Neural progenitor cell (in vitro differentiated cells): Measurements from ENCODE around the gene NKAIN1. TPM values are rescaled to one million over a fixed set of nuclear protein-coding genes. Genes with fewer than 3 reads are reported as not detected.

Experiments
- DNase-seq: peaks from one replicate; pipeline ENCODE4 v3.0.0-alpha.2; 2016; ENCODE audit warnings: low spot score
- H2AFZ ChIP-seq: fragments of 200-600 bp; sonication (generic); replicated peaks from 2 replicates; pipeline ENCODE4 v1.6.1; 2016; ENCODE audit warnings: antibody characterized with exemption
- H3F3A ChIP-seq: fragments of 200-600 bp; sonication (generic); 2 replicates; pipeline ENCODE4 v1.6.1; 2016; ENCODE audit warnings: antibody characterized with exemption, low read depth
- H3K27ac ChIP-seq: fragments of 200-600 bp; sonication (generic); 2 replicates; pipeline ENCODE4 v1.5.1; 2016; ENCODE audit warnings: mild to moderate bottlenecking
- H3K27me3 ChIP-seq: fragments of 200-600 bp; sonication (generic); 2 replicates; pipeline ENCODE4 v1.6.1; 2016; ENCODE audit warnings: mild to moderate bottlenecking, moderate library complexity
- H3K36me3 ChIP-seq: fragments of 200-600 bp; sonication (generic); 2 replicates; pipeline ENCODE4 v1.5.1; 2016
- H3K4me1 ChIP-seq: fragments of 200-600 bp; sonication (generic); 2 replicates; pipeline ENCODE4 v1.6.1; 2016; ENCODE audit warnings: mixed run types
- H3K4me2 ChIP-seq: fragments of 200-600 bp; sonication (generic); 2 replicates; pipeline ENCODE4 v1.6.1; 2016
- H3K4me3 ChIP-seq: fragments of 200-600 bp; sonication (generic); 2 replicates; pipeline ENCODE4 v1.5.1; 2016
- H3K79me2 ChIP-seq: fragments of 200-600 bp; sonication (generic); 2 replicates; pipeline ENCODE4 v1.6.1; 2016; ENCODE audit warnings: low read depth
- H3K9ac ChIP-seq: fragments of 200-600 bp; sonication (generic); 2 replicates; pipeline ENCODE4 v1.6.1; 2016
- H3K9me3 ChIP-seq: fragments of 200-600 bp; sonication (generic); 2 replicates; pipeline ENCODE4 v1.5.1; 2016; ENCODE audit warnings: low read depth
- H4K20me1 ChIP-seq: fragments of 200-600 bp; sonication (generic); 2 replicates; pipeline ENCODE4 v1.6.1; 2016; ENCODE audit warnings: low read depth
- H3K27ac Mint-ChIP-seq: 3 replicates; pipeline ENCODE4 v1.8.0; 2021; ENCODE audit warnings: mixed read lengths
- H3K27me3 Mint-ChIP-seq: 2 replicates; pipeline ENCODE4 v1.8.0; 2022; ENCODE audit warnings: low read depth, mild to moderate bottlenecking, inconsistent platforms, moderate library complexity, mixed read lengths; ENCODE audit not compliant: insufficient read depth
- H3K36me3 Mint-ChIP-seq: 3 replicates; pipeline ENCODE4 v1.8.0; 2021; ENCODE audit warnings: mixed read lengths
- H3K4me1 Mint-ChIP-seq: 3 replicates; pipeline ENCODE4 v1.8.0; 2021; ENCODE audit warnings: mixed read lengths
- H3K4me3 Mint-ChIP-seq: 3 replicates; pipeline ENCODE4 v1.8.0; 2021; ENCODE audit warnings: mild to moderate bottlenecking, moderate library complexity, mixed read lengths
- H3K9me3 Mint-ChIP-seq: 3 replicates; pipeline ENCODE4 v1.8.0; 2020; ENCODE audit warnings: mixed read lengths
- EZH2 ChIP-seq: fragments of 200-600 bp; sonication (generic); IDR thresholded peaks from 2 replicates; pipeline ENCODE4 v1.6.1; 2017; ENCODE audit warnings: antibody characterized with exemption, mild to moderate bottlenecking, moderate library complexity
- EZH2phosphoT487 ChIP-seq: fragments of 200-600 bp; sonication (generic); IDR thresholded peaks from 2 replicates; pipeline ENCODE4 v1.6.1; 2017; ENCODE audit warnings: antibody characterized with exemption
- total RNA-seq: library from RNA; depleted of rRNA; stranded (reverse); fragments of >200 nt; gene quantifications from 2 replicates; pipeline ENCODE4 v1.2.3, GENCODE V29; 2015; ENCODE audit warnings: low replicate concordance
- TF ChIP-seq, protein P1 (sequence below): fragments of 200-600 bp; sonication (generic); IDR thresholded peaks from 2 replicates; pipeline ENCODE4 v1.5.1; 2017; ENCODE audit warnings: antibody characterized with exemption, mild to moderate bottlenecking

NKAIN1 gene
- total RNA-seq, 1 donor from 2014 or later: 14.5 TPM

DNA sequence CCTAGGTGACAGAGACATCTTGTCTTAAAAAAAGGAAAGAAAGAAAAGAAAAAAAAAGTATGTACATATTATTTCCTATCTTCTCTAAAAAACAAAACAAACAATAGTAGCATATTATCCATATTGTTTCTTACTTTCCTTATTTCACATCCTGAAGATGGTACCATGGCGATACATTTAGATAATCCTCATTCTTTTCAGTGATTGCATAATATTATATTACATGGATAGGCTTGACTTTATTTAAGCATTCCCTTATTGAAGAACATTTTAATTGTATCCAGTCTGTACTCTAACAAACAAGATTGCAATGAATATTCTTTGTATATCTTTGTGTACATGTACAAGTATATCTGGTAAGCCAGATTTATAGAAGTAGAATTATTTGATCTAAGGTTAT, 91.3 kb downstream of the NKAIN1 start:
- Mint-ChIP-seq H3K27me3 (no peaks in the 10 kb centered on the region), H3K4me3 (no peak overlapping the region), H3K36me3 (no peaks in the 10 kb centered on the region), H3K9me3 (peaks cover 5% of the 10 kb centered on the region), H3K27ac (no peak overlapping the region), H3K4me1 (peaks cover 4% of the 10 kb centered on the region)
- no peaks in the 10 kb centered on the region for H3K9me3 ChIP-seq
- H3K4me1 ChIP-seq: no peaks in the 10 kb centered on the region
- H2AFZ ChIP-seq: no peak overlapping the region
- H3K36me3 ChIP-seq: no peaks in the 10 kb centered on the region
- H3K4me2 ChIP-seq: no peak overlapping the region
- no peaks in the 10 kb centered on the region for H3K79me2 ChIP-seq
- no peak for DNase-seq
- no peaks in the 10 kb centered on the region for H3K27me3 ChIP-seq
- H4K20me1 ChIP-seq: no peaks in the 10 kb centered on the region
- peaks cover 3% of the 10 kb centered on the region for H3F3A ChIP-seq
- H3K27ac ChIP-seq: no peak overlapping the region
- no peak overlapping the region for H3K9ac ChIP-seq
- TF ChIP-seq EZH2phosphoT487 (no peak), EZH2 (no peak)
- TF ChIP-seq, protein P1, sequence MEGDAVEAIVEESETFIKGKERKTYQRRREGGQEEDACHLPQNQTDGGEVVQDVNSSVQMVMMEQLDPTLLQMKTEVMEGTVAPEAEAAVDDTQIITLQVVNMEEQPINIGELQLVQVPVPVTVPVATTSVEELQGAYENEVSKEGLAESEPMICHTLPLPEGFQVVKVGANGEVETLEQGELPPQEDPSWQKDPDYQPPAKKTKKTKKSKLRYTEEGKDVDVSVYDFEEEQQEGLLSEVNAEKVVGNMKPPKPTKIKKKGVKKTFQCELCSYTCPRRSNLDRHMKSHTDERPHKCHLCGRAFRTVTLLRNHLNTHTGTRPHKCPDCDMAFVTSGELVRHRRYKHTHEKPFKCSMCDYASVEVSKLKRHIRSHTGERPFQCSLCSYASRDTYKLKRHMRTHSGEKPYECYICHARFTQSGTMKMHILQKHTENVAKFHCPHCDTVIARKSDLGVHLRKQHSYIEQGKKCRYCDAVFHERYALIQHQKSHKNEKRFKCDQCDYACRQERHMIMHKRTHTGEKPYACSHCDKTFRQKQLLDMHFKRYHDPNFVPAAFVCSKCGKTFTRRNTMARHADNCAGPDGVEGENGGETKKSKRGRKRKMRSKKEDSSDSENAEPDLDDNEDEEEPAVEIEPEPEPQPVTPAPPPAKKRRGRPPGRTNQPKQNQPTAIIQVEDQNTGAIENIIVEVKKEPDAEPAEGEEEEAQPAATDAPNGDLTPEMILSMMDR: no peak
- no peak overlapping the region for H3K4me3 ChIP-seq

- Mint-ChIP-seq H3K27ac (no peak overlapping the region), H3K27me3 (no peaks in the 10 kb centered on the region), H3K4me1 (peaks cover 4% of the 10 kb centered on the region), H3K9me3 (peaks cover 3% of the 10 kb centered on the region), H3K36me3 (no peaks in the 10 kb centered on the region), H3K4me3 (no peak overlapping the region)
- H4K20me1 ChIP-seq: no peaks in the 10 kb centered on the region
- H2AFZ ChIP-seq: no peak overlapping the region
- H3K27ac ChIP-seq: no peak overlapping the region
- no peaks in the 10 kb centered on the region for H3K36me3 ChIP-seq
- peaks cover 3% of the 10 kb centered on the region for H3F3A ChIP-seq
- no peaks in the 10 kb centered on the region for H3K27me3 ChIP-seq
- H3K9me3 ChIP-seq: no peaks in the 10 kb centered on the region
- no peak for DNase-seq
- H3K4me2 ChIP-seq: no peak overlapping the region
- H3K4me1 ChIP-seq: no peaks in the 10 kb centered on the region
- H3K79me2 ChIP-seq: no peaks in the 10 kb centered on the region
- H3K9ac ChIP-seq: no peak overlapping the region
- TF ChIP-seq, protein P1: no peak
- no peak for TF ChIP-seq EZH2
- no peak for TF ChIP-seq EZH2phosphoT487
- no peak overlapping the region for H3K4me3 ChIP-seq
These were observed 94.0 kb downstream of the NKAIN1 start for GRCh38 chr1:31145648-31146047.

DNA sequence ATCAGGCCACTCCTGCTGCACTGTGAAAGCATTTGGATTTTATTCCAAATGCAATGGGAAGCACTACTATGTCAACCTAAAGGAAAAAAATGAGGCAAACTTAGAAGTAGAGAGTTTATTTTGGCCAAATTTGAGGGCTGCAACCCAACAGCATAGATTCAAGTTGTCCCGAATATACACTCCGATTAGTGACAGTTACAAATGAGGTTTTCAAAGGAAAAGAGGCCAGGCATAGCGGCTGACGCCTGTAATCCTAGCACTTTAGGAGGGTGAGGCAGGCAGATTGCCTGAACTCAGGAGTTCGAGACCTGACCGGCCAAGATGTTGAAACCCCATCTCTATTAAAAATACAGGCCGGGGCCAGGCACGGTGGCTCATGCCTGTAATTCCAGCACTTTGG, 95.2 kb downstream of the NKAIN1 start:
- Histone ChIP-seq H3K27ac (no peak overlapping the region), H3K4me2 (no peak overlapping the region), H3K27me3 (no peaks in the 10 kb centered on the region), H3K4me3 (no peak overlapping the region), H4K20me1 (no peaks in the 10 kb centered on the region), H3K9me3 (no peaks in the 10 kb centered on the region), H3K4me1 (no peaks in the 10 kb centered on the region), H3K79me2 (no peaks in the 10 kb centered on the region), H2AFZ (no peak overlapping the region), H3K9ac (no peak overlapping the region), H3K36me3 (no peaks in the 10 kb centered on the region), H3F3A (peaks cover 3% of the 10 kb centered on the region)
- no peak for DNase-seq
- peaks cover 4% of the 10 kb centered on the region for H3K4me1 Mint-ChIP-seq
- H3K4me3 Mint-ChIP-seq: no peak overlapping the region
- peaks cover 3% of the 10 kb centered on the region for H3K9me3 Mint-ChIP-seq
- no peaks in the 10 kb centered on the region for H3K36me3 Mint-ChIP-seq
- H3K27ac Mint-ChIP-seq: no peak overlapping the region
- peaks cover 2% of the 10 kb centered on the region for H3K27me3 Mint-ChIP-seq
- TF ChIP-seq EZH2phosphoT487: no peak
- TF ChIP-seq EZH2: no peak
- TF ChIP-seq, protein P1: no peak
